Measurements from ENCODE around the gene LITAF. TPM values are rescaled to one million over a fixed set of nuclear protein-coding genes. Genes with fewer than 3 reads are reported as not detected.
A peak's percentile ranks its signal among the peaks of the same experiment; 100 is the strongest.

LITAF gene
- polyA plus RNA-seq, 3 donors = 67.9 to 118 (median 69.0) TPM

GRCh38 chr16:11613381-11614303 lies 26.9 kb upstream of the LITAF start:
- Histone ChIP-seq H2AFZ (ENCODE audit: insufficient read depth, low read depth, low read length, poor library complexity, severe bottlenecking) (no peak overlapping the region), H3K27me3 (ENCODE audit: control insufficient read depth in 2 of 2, insufficient read depth in 2 of 2, low read length in 2 of 2) (no peaks in the 10 kb centered on the region), H3K9me3 (replicated peaks in 1 of 2; ENCODE audit: control insufficient read depth in 1 of 2, insufficient read depth in 1 of 2, low read length in 2 of 2) (no peaks in the 10 kb centered on the region), H3K4me1 (ENCODE audit: control insufficient read depth in 1 of 2, insufficient read depth in 2 of 2, low read length in 2 of 2) (peaks cover 67 to 68% of the 10 kb centered on the region in 2 donors), H3K27ac (ENCODE audit: low read depth in 1 of 2, low read length in 2 of 2) (peak overlapping the region; percentile 97 to 98), H3K9ac (ENCODE audit: insufficient read depth, low read length, poor library complexity, severe bottlenecking) (peak overlapping the region; percentile 73), H4K20me1 (ENCODE audit: insufficient read depth, low read length) (no peaks in the 10 kb centered on the region), H3K36me3 (replicated peaks in 1 of 2; ENCODE audit: control insufficient read depth in 1 of 2, insufficient read depth in 2 of 2, low read length in 2 of 2) (no peaks in the 10 kb centered on the region), H3K4me2 (replicated peaks; ENCODE audit: extremely low read depth, low read length, poor library complexity, severe bottlenecking) (peak overlapping the region; percentile 60), H3K4me3 (replicated peaks in 1 of 3; ENCODE audit: low read depth in 2 of 3, low read length in 3 of 3) (peak overlapping the region in 1 of 3 experiments; percentile 52), H3K79me2 (ENCODE audit: insufficient read depth, low read length) (no peaks in the 10 kb centered on the region)
- WGBS (ENCODE audit: insufficient coverage) = under 1% methylated on average over 15 of the region's 20 CpGs
- Mint-ChIP-seq H3K4me1 (peaks cover 75% of the 10 kb centered on the region), H3K27me3 (ENCODE audit: low read depth in 3 of 3) (peaks cover 1 to 24% (median 3%) of the 10 kb centered on the region in 3 donors), H3K4me3 (peak overlapping the region; percentile 70 to 77), H3K27ac (peak overlapping the region; percentile 92 to 100 (median 99)), H3K36me3 (peaks cover 5 to 8% of the 10 kb centered on the region in 2 donors), H3K9me3 (peaks cover 0 to 3% (median 0%) of the 10 kb centered on the region in 7 donors)
- peak; percentile 85 to 95 (median 93) for DNase-seq
- TF ChIP-seq CTCF (IDR thresholded peaks at IDR 0.05) = no peak
- intact Hi-C loops (cut with micrococcal nuclease) = loop anchor here (1.0 to 5.0 kb wide), 5 partner anchors 15 to 41 kb away; no protein-coding TSS in a partner anchor

DNA sequence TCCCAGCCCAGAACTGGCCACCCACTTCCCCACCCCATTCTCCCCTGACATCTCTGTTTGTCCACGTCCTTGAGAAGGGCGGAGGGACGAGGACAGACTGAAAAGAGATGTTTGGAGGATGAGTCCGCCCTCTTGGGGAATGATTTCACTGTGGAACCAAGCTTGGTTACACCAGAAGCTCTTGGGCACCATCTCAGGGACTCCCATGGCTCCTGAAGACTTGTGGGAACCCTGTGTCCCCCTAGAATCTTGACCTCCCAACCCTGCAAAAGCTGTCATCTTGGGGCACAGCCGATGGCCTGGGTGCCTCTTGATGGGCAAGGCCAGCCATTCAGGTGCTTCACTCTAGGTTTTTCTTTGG lies 25.9 kb upstream of the LITAF start:
- peak in 1 of 3 donors; percentile 18 for DNase-seq
- no peak for TF ChIP-seq CTCF (IDR thresholded peaks at IDR 0.05)
- no peak overlapping the region for H2AFZ ChIP-seq (ENCODE audit: insufficient read depth, low read depth, low read length, poor library complexity, severe bottlenecking)
- H3K4me1 ChIP-seq (ENCODE audit: control insufficient read depth in 1 of 2, insufficient read depth in 2 of 2, low read length in 2 of 2) = peaks cover 70 to 71% of the 10 kb centered on the region in 2 donors
- H3K9ac ChIP-seq (ENCODE audit: insufficient read depth, low read length, poor library complexity, severe bottlenecking) = peak overlapping the region; percentile 73
- peak overlapping the region; percentile 17 for H3K4me2 ChIP-seq (replicated peaks; ENCODE audit: extremely low read depth, low read length, poor library complexity, severe bottlenecking)
- peak overlapping the region; percentile 97 to 98 for H3K27ac ChIP-seq (ENCODE audit: low read depth in 1 of 2, low read length in 2 of 2)
- H3K9me3 Mint-ChIP-seq = no peaks in the 10 kb centered on the region
- H3K4me3 Mint-ChIP-seq = peak overlapping the region; percentile 63 to 70
- no peaks in the 10 kb centered on the region for H3K9me3 ChIP-seq (replicated peaks in 1 of 2; ENCODE audit: control insufficient read depth in 1 of 2, insufficient read depth in 1 of 2, low read length in 2 of 2)
- intact Hi-C loops (cut with micrococcal nuclease) = loop anchor here (1.0 to 5.0 kb wide), 5 partner anchors 14 to 40 kb away; no protein-coding TSS in a partner anchor
- no peaks in the 10 kb centered on the region for H3K27me3 ChIP-seq (ENCODE audit: control insufficient read depth in 2 of 2, insufficient read depth in 2 of 2, low read length in 2 of 2)
- H3K4me3 ChIP-seq (replicated peaks in 1 of 3; ENCODE audit: low read depth in 2 of 3, low read length in 3 of 3) = peak overlapping the region in 1 of 3 experiments; percentile 14
- H3K4me1 Mint-ChIP-seq = peaks cover 76% of the 10 kb centered on the region
- WGBS (ENCODE audit: insufficient coverage) = 40% methylated on average over 1 of the region's 5 CpGs
- peaks cover 1 to 27% (median 3%) of the 10 kb centered on the region in 3 donors for H3K27me3 Mint-ChIP-seq (ENCODE audit: low read depth in 3 of 3)
- no peaks in the 10 kb centered on the region for H4K20me1 ChIP-seq (ENCODE audit: insufficient read depth, low read length)
- H3K27ac Mint-ChIP-seq = peak overlapping the region; percentile 87 to 100 (median 99)
- no peaks in the 10 kb centered on the region for H3K79me2 ChIP-seq (ENCODE audit: insufficient read depth, low read length)
- no peaks in the 10 kb centered on the region for H3K36me3 ChIP-seq (replicated peaks in 1 of 2; ENCODE audit: control insufficient read depth in 1 of 2, insufficient read depth in 2 of 2, low read length in 2 of 2)
- H3K36me3 Mint-ChIP-seq = peaks cover 5 to 11% of the 10 kb centered on the region in 2 donors

Measured in CD14-positive monocyte (primary cell).